Panc1 (cell line): Measurements from ENCODE around the gene ZNF503. TPM values are rescaled to one million over a fixed set of nuclear protein-coding genes. Genes with fewer than 3 reads are reported as not detected.
"Not testable (repeated sequence)": the region's sequence is repeated elsewhere in the genome, so short reads cannot be mapped to it uniquely, and the experiment has no call there.

Experiments
- ATAC-seq: fragments of 200-7000 bp; cut with Tn5 transposase; 2 replicates; pipeline ENCODE4 v1.9.1; 2020; ENCODE audit warnings: mild to moderate bottlenecking, moderate library complexity
- BruUV-seq: library from RNA; stranded (reverse); fragments of 400-500 nt; replicated peaks from 2 replicates; lab custom pipeline; 2021; lab: Mats Ljungman, UMichigan
- CTCF ChIA-PET: fragments of 300-600 bp; sonication (Branson Sonifier 250); formaldehyde crosslinking; loops from one replicate; lab custom pipeline; 2022; ENCODE audit warnings: antibody characterized with exemption; lab: Charles Lee
- POLR2A ChIA-PET: fragments of 300-600 bp; sonication (Branson Sonifier 250); formaldehyde crosslinking; loops from one replicate; lab custom pipeline; 2022; ENCODE audit warnings: antibody characterized with exemption; lab: Charles Lee
- DNase-seq: peaks from one replicate; pipeline ENCODE4 v3.0.0-alpha.2; 2010; ENCODE audit warnings: low read depth, low spot score
- H3K27ac ChIP-seq: 2 replicates; pipeline ENCODE4 v1.5.1; 2011; ENCODE audit warnings: mild to moderate bottlenecking, low read length, inconsistent platforms
- H3K27me3 ChIP-seq: fragments of 200-500 bp; sonication (Bioruptor generic); 2 replicates; pipeline ENCODE4 v1.6.0; 2014; ENCODE audit warnings: low read length, inconsistent platforms; ENCODE audit not compliant: control insufficient read depth, insufficient read depth
- H3K36me3 ChIP-seq: fragments of 200-500 bp; sonication (Bioruptor generic); 2 replicates; pipeline ENCODE4 v1.5.1; 2014; ENCODE audit warnings: inconsistent platforms, mild to moderate bottlenecking, low read length, moderate library complexity; ENCODE audit not compliant: control insufficient read depth, insufficient read depth
- H3K4me1 ChIP-seq: 2 replicates; pipeline ENCODE4 v1.5.1; 2011; ENCODE audit warnings: inconsistent platforms, mild to moderate bottlenecking, low read length, moderate library complexity; ENCODE audit not compliant: control insufficient read depth, insufficient read depth
- H3K4me3 ChIP-seq, 2 experiments: 2 replicates each; pipeline ENCODE4 v1.5.1; 2011 to 2012; ENCODE audit warnings: low read depth in 2 of 2, low read length in 2 of 2, mild to moderate bottlenecking in 2 of 2, inconsistent platforms in 1 of 2, moderate library complexity in 1 of 2
- H3K9me3 ChIP-seq: fragments of 200-500 bp; sonication (Bioruptor generic); 2 replicates; pipeline ENCODE4 v1.5.1; 2014; ENCODE audit warnings: low read depth, mild to moderate bottlenecking, inconsistent platforms, low read length, moderate library complexity; ENCODE audit not compliant: control insufficient read depth, insufficient read depth
- CTCF ChIP-seq: fragments of 450-650 bp; IDR thresholded peaks from 2 replicates; pipeline ENCODE4 v1.5.1; 2017; ENCODE audit warnings: mild to moderate bottlenecking
- POLR2AphosphoS5 ChIP-seq: IDR thresholded peaks from 2 replicates; pipeline ENCODE4 v1.6.1; 2012; ENCODE audit warnings: mild to moderate bottlenecking, low read depth, low read length, moderate library complexity
- REST ChIP-seq, 2 experiments: IDR thresholded peaks; 2 replicates each; pipeline ENCODE4 v1.6.1; 2011 to 2012; ENCODE audit warnings: low read depth in 2 of 2, control low read depth in 1 of 2, low read length in 1 of 2, mild to moderate bottlenecking in 1 of 2, moderate library complexity in 1 of 2; ENCODE audit not compliant: insufficient read depth in 1 of 2
- SIN3A ChIP-seq: IDR thresholded peaks from 2 replicates; pipeline ENCODE4 v1.6.1; 2012; ENCODE audit warnings: low read depth, mild to moderate bottlenecking, low read length, moderate library complexity, borderline replicate concordance; ENCODE audit not compliant: insufficient read depth
- TCF7L2 ChIP-seq: IDR thresholded peaks from 2 replicates; pipeline ENCODE4 v1.6.1; 2011; ENCODE audit warnings: mild to moderate bottlenecking, low read depth, low read length, inconsistent platforms
- in situ Hi-C: cut with HindIII; loops from 2 replicates; pipeline ENCODE4 v1.10.0; 2016; ENCODE audit warnings: low sequenced_read_pairs, low pct_unique_long_range_greater_than_20kb
- intact Hi-C: fragments of 100-400 bp; cut with micrococcal nuclease; formaldehyde crosslinking; loops from one replicate; pipeline ENCODE4 v1.10.0; 2022; ENCODE audit not compliant: unreplicated experiment
- total RNA-seq: library from RNA; stranded (reverse); gene quantifications from one replicate; pipeline ENCODE4 v1.2.1, GENCODE V29; 2021; ENCODE audit not compliant: unreplicated experiment

ZNF503 gene
- total RNA-seq, 1 experiment from 2014 or later = 10.4 TPM

- H3K27ac ChIP-seq, DNase-seq, H3K9me3 ChIP-seq, ATAC-seq, POLR2A ChIA-PET, intact Hi-C loops, H3K4me1 ChIP-seq, CTCF ChIA-PET, H3K27me3 ChIP-seq, in situ Hi-C loops, H3K36me3 ChIP-seq, H3K4me3 ChIP-seq, BruUV-seq: not testable (repeated sequence)
These were observed 41.7 kb downstream of the ZNF503 start for GRCh38 chr10:75359876-75360275.

- ChIA-PET CTCF (no interaction called here), POLR2A (no interaction called here)
- intact Hi-C loops = no loop called here
- H3K4me3 ChIP-seq = no peak overlapping the region
- H3K27me3 ChIP-seq = peaks cover 9% of the 10 kb centered on the region; the same call in 1 of the 2 replicates
- no peak overlapping the region for H3K27ac ChIP-seq
- in situ Hi-C loops = no loop called here
- ATAC-seq = no peak
- H3K4me1 ChIP-seq = no peaks in the 10 kb centered on the region
- no peaks in the 10 kb centered on the region for H3K9me3 ChIP-seq
- no peaks in the 10 kb centered on the region for H3K36me3 ChIP-seq
- BruUV-seq = no TSS peak
- TF ChIP-seq POLR2AphosphoS5 (no peak), REST (IDR thresholded peaks at IDR 0.05; ENCODE audit: insufficient read depth in 1 of 2, low read depth in 2 of 2, low read length in 1 of 2) (no peak), SIN3A (no peak), TCF7L2 (no peak), CTCF (no peak)
- DNase-seq = no peak
These were observed 42.6 kb downstream of the ZNF503 start for GRCh38 chr10:75358835-75359421.

- CTCF ChIA-PET = interaction anchor here (1.1 kb wide), 1 partner anchor 11 kb away, joined by 3 read pairs; no protein-coding TSS in a partner anchor
- Histone ChIP-seq H3K4me1 (no peaks in the 10 kb centered on the region), H3K9me3 (no peaks in the 10 kb centered on the region), H3K27ac (no peak overlapping the region), H3K36me3 (no peaks in the 10 kb centered on the region), H3K27me3 (peaks cover 9% of the 10 kb centered on the region; the same call in 1 of the 2 replicates), H3K4me3 (no peak overlapping the region)
- no peak for DNase-seq
- intact Hi-C loops (no loop called here), in situ Hi-C loops (no loop called here)
- no peak for ATAC-seq
- BruUV-seq = no TSS peak
- POLR2A ChIA-PET = no interaction called here
- no peak for TF ChIP-seq REST (IDR thresholded peaks at IDR 0.05; ENCODE audit: insufficient read depth in 1 of 2, low read depth in 2 of 2, low read length in 1 of 2)
- no peak for TF ChIP-seq CTCF
- TF ChIP-seq POLR2AphosphoS5 = no peak
- no peak for TF ChIP-seq TCF7L2
- TF ChIP-seq SIN3A = no peak
These were observed 43.4 kb downstream of the ZNF503 start for GRCh38 chr10:75358132-75358531.
